Middle frontal gyrus (tissue), 1 donor: ENCODE measurements around the gene PANK4.

ENCODE experiments used
- DNase-seq: peaks from one replicate; pipeline ENCODE4 v3.0.0-alpha.2; 2015; ENCODE audit warnings: low spot score; ENCODE audit errors: extremely low spot score

PANK4 gene

GRCh38 chr1:2544875-2545640, 18.7 kb upstream of the PANK4 start:
- no peak for DNase-seq

- DNase-seq = no peak
These were observed 17.9 kb upstream of the PANK4 start for GRCh38 chr1:2544093-2544874.

GRCh38 chr1:2543543-2544092, 17.2 kb upstream of the PANK4 start:
- no peak for DNase-seq

- DNase-seq = no peak
These were observed 16.0 kb upstream of the PANK4 start for GRCh38 chr1:2542246-2542915.

GRCh38 chr1:2541619-2542245, 15.3 kb upstream of the PANK4 start:
- no peak for DNase-seq

GRCh38 chr1:2540816-2541492, 14.6 kb upstream of the PANK4 start:
- DNase-seq = no peak

- no peak for DNase-seq
These were observed 13.0 kb upstream of the PANK4 start for GRCh38 chr1:2539312-2539907.

GRCh38 chr1:2538872-2539271, 12.5 kb upstream of the PANK4 start:
- no peak for DNase-seq

- DNase-seq = no peak
These were observed 12.0 kb upstream of the PANK4 start for GRCh38 chr1:2538376-2538775.

- no peak for DNase-seq
These were observed 11.4 kb upstream of the PANK4 start for GRCh38 chr1:2537784-2538115.

GRCh38 chr1:2535981-2536380, 9.6 kb upstream of the PANK4 start:
- no peak for DNase-seq

- no peak for DNase-seq
These were observed 9.1 kb upstream of the PANK4 start for GRCh38 chr1:2535455-2535854.

- no peak for DNase-seq
These were observed 8.5 kb upstream of the PANK4 start for GRCh38 chr1:2534687-2535441.

GRCh38 chr1:2534315-2534686, 7.9 kb upstream of the PANK4 start:
- no peak for DNase-seq

- no peak for DNase-seq
These were observed 7.0 kb upstream of the PANK4 start for GRCh38 chr1:2533365-2533764.

- DNase-seq = no peak
These were observed 6.2 kb upstream of the PANK4 start for GRCh38 chr1:2532485-2533160.

GRCh38 chr1:2530513-2531361, 4.3 kb upstream of the PANK4 start:
- DNase-seq = no peak

- DNase-seq = no peak
These were observed 3.6 kb upstream of the PANK4 start, which contains the start of gene HES5 for GRCh38 chr1:2529784-2530512. TSS of gene HES5 (minus strand) at chr1:2530263. CDS start at chr1:2530164, 99 bp downstream.
